Measurements from ENCODE around the gene SOX3. TPM values are rescaled to one million over a fixed set of nuclear protein-coding genes. Genes with fewer than 3 reads are reported as not detected.

The SOX3 gene
- total RNA-seq, 3 donors from 2014 or later (not counting 1 experiment from before 2014, with no cell fraction given): not detected

GRCh38 chrX:140507982-140508305 lies 3.1 kb upstream of the SOX3 start:
- Mint-ChIP-seq H3K27me3 (ENCODE audit: low read depth in 2 of 2) (peaks cover 22 to 43% of the 10 kb centered on the region in 2 donors), H3K9me3 (no peaks in the 10 kb centered on the region), H3K36me3 (no peaks in the 10 kb centered on the region), H3K27ac (no peak overlapping the region), H3K4me1 (no peaks in the 10 kb centered on the region), H3K4me3 (no peak overlapping the region)
- ATAC-seq: no peak
- WGBS (ENCODE audit: insufficient coverage): 9% methylated on average over 23 of the region's 23 CpGs
- Histone ChIP-seq H3K36me3 (ENCODE audit: control insufficient read depth, insufficient read depth, low read length) (no peaks in the 10 kb centered on the region), H3K9me3 (ENCODE audit: control insufficient read depth, insufficient read depth, low read length) (no peaks in the 10 kb centered on the region), H3K4me1 (ENCODE audit: control insufficient read depth, insufficient read depth, low read length) (peaks cover 5% of the 10 kb centered on the region), H3K27me3 (ENCODE audit: control insufficient read depth, insufficient read depth, low read length) (peaks cover 2% of the 10 kb centered on the region), H3K4me3 (ENCODE audit: low read length) (no peak overlapping the region), H3K27ac (ENCODE audit: low read length) (no peak overlapping the region)
- intact Hi-C loops (cut with micrococcal nuclease): no loop called here
- TF ChIP-seq CTCF (IDR thresholded peaks at IDR 0.05): no peak
- no peak for DNase-seq

GRCh38 chrX:140507223-140507981 lies 2.5 kb upstream of the SOX3 start:
- Mint-ChIP-seq H3K36me3 (no peaks in the 10 kb centered on the region), H3K27me3 (ENCODE audit: low read depth in 2 of 2) (peaks cover 27 to 48% of the 10 kb centered on the region in 2 donors), H3K4me3 (no peak overlapping the region), H3K4me1 (no peaks in the 10 kb centered on the region), H3K27ac (no peak overlapping the region), H3K9me3 (no peaks in the 10 kb centered on the region)
- Histone ChIP-seq H3K27ac (ENCODE audit: low read length) (no peak overlapping the region), H3K27me3 (ENCODE audit: control insufficient read depth, insufficient read depth, low read length) (peaks cover 2% of the 10 kb centered on the region), H3K9me3 (ENCODE audit: control insufficient read depth, insufficient read depth, low read length) (no peaks in the 10 kb centered on the region), H3K4me3 (ENCODE audit: low read length) (no peak overlapping the region), H3K36me3 (ENCODE audit: control insufficient read depth, insufficient read depth, low read length) (no peaks in the 10 kb centered on the region), H3K4me1 (ENCODE audit: control insufficient read depth, insufficient read depth, low read length) (peaks cover 5% of the 10 kb centered on the region)
- no peak for TF ChIP-seq CTCF (IDR thresholded peaks at IDR 0.05)
- DNase-seq (no peak), ATAC-seq (no peak)
- 9% methylated on average over 30 of the region's 36 CpGs for WGBS (ENCODE audit: insufficient coverage)
- intact Hi-C loops (cut with micrococcal nuclease): no loop called here

GRCh38 chrX:140505421-140506337 lies 810 bp upstream of the SOX3 start:
- DNase-seq (no peak), ATAC-seq (no peak)
- TF ChIP-seq CTCF (IDR thresholded peaks at IDR 0.05): no peak
- Mint-ChIP-seq H3K27ac (no peak overlapping the region), H3K27me3 (ENCODE audit: low read depth in 2 of 2) (peaks cover 32 to 44% of the 10 kb centered on the region in 2 donors), H3K4me3 (no peak overlapping the region), H3K4me1 (no peaks in the 10 kb centered on the region), H3K36me3 (no peaks in the 10 kb centered on the region), H3K9me3 (no peaks in the 10 kb centered on the region)
- intact Hi-C loops (cut with micrococcal nuclease): no loop called here
- Histone ChIP-seq H3K36me3 (ENCODE audit: control insufficient read depth, insufficient read depth, low read length) (no peaks in the 10 kb centered on the region), H3K27me3 (ENCODE audit: control insufficient read depth, insufficient read depth, low read length) (peaks cover 4% of the 10 kb centered on the region), H3K4me1 (ENCODE audit: control insufficient read depth, insufficient read depth, low read length) (peaks cover 5% of the 10 kb centered on the region), H3K27ac (ENCODE audit: low read length) (no peak overlapping the region), H3K9me3 (ENCODE audit: control insufficient read depth, insufficient read depth, low read length) (no peaks in the 10 kb centered on the region), H3K4me3 (ENCODE audit: low read length) (no peak overlapping the region)
- WGBS (ENCODE audit: insufficient coverage): 5% methylated on average over 63 of the region's 63 CpGs
